ENCODE measurements around the gene HAPLN2.
"Not testable (repeated sequence)": the region's sequence is repeated elsewhere in the genome, so short reads cannot be mapped to it uniquely, and the experiment has no call there.

The HAPLN2 gene

GRCh38 chr1:156583821-156584622 lies 35.2 kb upstream of the HAPLN2 start:
- Histone ChIP-seq H3K4me2 (ENCODE audit: low read length) (no peak overlapping the region), H3K4me3 (ENCODE audit: low read length) (no peak overlapping the region), H3K9me3 (replicated peaks; ENCODE audit: low read length) (no peaks in the 10 kb centered on the region), H3K4me1 (ENCODE audit: control insufficient read depth, insufficient read depth, low read length) (peaks cover 6% of the 10 kb centered on the region), H3K36me3 (ENCODE audit: insufficient read depth, low read length) (no peaks in the 10 kb centered on the region), H3K27me3 (ENCODE audit: control insufficient read depth, insufficient read depth, low read length) (no peaks in the 10 kb centered on the region), H3K9ac (ENCODE audit: low read depth, low read length) (no peak overlapping the region)

- H3K9ac ChIP-seq (ENCODE audit: low read depth, low read length): no peak overlapping the region
- no peaks in the 10 kb centered on the region for H3K27me3 ChIP-seq (ENCODE audit: control insufficient read depth, insufficient read depth, low read length)
Observed at GRCh38 chr1:156584813-156585212, 34.4 kb upstream of the HAPLN2 start.

GRCh38 chr1:156586323-156586722 lies 32.9 kb upstream of the HAPLN2 start:
- H3K9me3 ChIP-seq (replicated peaks; ENCODE audit: low read length): no peaks in the 10 kb centered on the region
- peaks cover 12% of the 10 kb centered on the region for H3K4me1 ChIP-seq (ENCODE audit: control insufficient read depth, insufficient read depth, low read length)
- no peak overlapping the region for H3K4me2 ChIP-seq (ENCODE audit: low read length)

More at GRCh38 chr1:156584813-156585212, 34.4 kb upstream of the HAPLN2 start:
- H3K4me1 ChIP-seq (ENCODE audit: control insufficient read depth, insufficient read depth, low read length): peaks cover 6% of the 10 kb centered on the region
- H3K4me2 ChIP-seq (ENCODE audit: low read length): no peak overlapping the region
- no peaks in the 10 kb centered on the region for H3K36me3 ChIP-seq (ENCODE audit: insufficient read depth, low read length)
- no peak overlapping the region for H3K4me3 ChIP-seq (ENCODE audit: low read length)
- no peaks in the 10 kb centered on the region for H3K9me3 ChIP-seq (replicated peaks; ENCODE audit: low read length)

GRCh38 chr1:156586892-156587477 lies 32.2 kb upstream of the HAPLN2 start:
- H3K9me3 ChIP-seq (replicated peaks; ENCODE audit: low read length): no peaks in the 10 kb centered on the region
- H3K9ac ChIP-seq (ENCODE audit: low read depth, low read length): no peak overlapping the region
- H3K4me1 ChIP-seq (ENCODE audit: control insufficient read depth, insufficient read depth, low read length): peaks cover 8% of the 10 kb centered on the region
- H3K4me2 ChIP-seq (ENCODE audit: low read length): no peak overlapping the region
- no peaks in the 10 kb centered on the region for H3K36me3 ChIP-seq (ENCODE audit: insufficient read depth, low read length)
- H3K4me3 ChIP-seq (ENCODE audit: low read length): no peak overlapping the region
- no peaks in the 10 kb centered on the region for H3K27me3 ChIP-seq (ENCODE audit: control insufficient read depth, insufficient read depth, low read length)

More at GRCh38 chr1:156586323-156586722, 32.9 kb upstream of the HAPLN2 start:
- Histone ChIP-seq H3K4me3 (ENCODE audit: low read length) (no peak overlapping the region), H3K27me3 (ENCODE audit: control insufficient read depth, insufficient read depth, low read length) (no peaks in the 10 kb centered on the region), H3K9ac (ENCODE audit: low read depth, low read length) (no peak overlapping the region), H3K36me3 (ENCODE audit: insufficient read depth, low read length) (no peaks in the 10 kb centered on the region)

- H3K4me3 ChIP-seq (ENCODE audit: low read length); H3K9ac ChIP-seq (ENCODE audit: low read depth, low read length); H3K36me3 ChIP-seq (ENCODE audit: insufficient read depth, low read length); H3K27me3 ChIP-seq (ENCODE audit: control insufficient read depth, insufficient read depth, low read length); H3K9me3 ChIP-seq (replicated peaks; ENCODE audit: low read length); H3K4me2 ChIP-seq (ENCODE audit: low read length): not testable (repeated sequence)
- H3K4me1 ChIP-seq (ENCODE audit: control insufficient read depth, insufficient read depth, low read length): peaks cover 15% of the 10 kb centered on the region
Observed at GRCh38 chr1:156587927-156588326, 31.3 kb upstream of the HAPLN2 start.

GRCh38 chr1:156589546-156589945 lies 29.7 kb upstream of the HAPLN2 start:
- peaks cover 15% of the 10 kb centered on the region for H3K4me1 ChIP-seq (ENCODE audit: control insufficient read depth, insufficient read depth, low read length)
- H3K9ac ChIP-seq (ENCODE audit: low read depth, low read length): no peak overlapping the region
- H3K27me3 ChIP-seq (ENCODE audit: control insufficient read depth, insufficient read depth, low read length): no peaks in the 10 kb centered on the region
- no peak overlapping the region for H3K4me3 ChIP-seq (ENCODE audit: low read length)
- H3K9me3 ChIP-seq (replicated peaks; ENCODE audit: low read length): no peaks in the 10 kb centered on the region
- peaks cover 19% of the 10 kb centered on the region for H3K36me3 ChIP-seq (ENCODE audit: insufficient read depth, low read length)
- no peak overlapping the region for H3K4me2 ChIP-seq (ENCODE audit: low read length)

- H3K36me3 ChIP-seq (ENCODE audit: insufficient read depth, low read length): peaks cover 25% of the 10 kb centered on the region
- H3K4me3 ChIP-seq (ENCODE audit: low read length): peak overlapping the region; percentile 93
- H3K4me1 ChIP-seq (ENCODE audit: control insufficient read depth, insufficient read depth, low read length): peaks cover 15% of the 10 kb centered on the region
- H3K9me3 ChIP-seq (replicated peaks; ENCODE audit: low read length): no peaks in the 10 kb centered on the region
- H3K9ac ChIP-seq (ENCODE audit: low read depth, low read length): peak overlapping the region; percentile 91
- H3K27me3 ChIP-seq (ENCODE audit: control insufficient read depth, insufficient read depth, low read length): no peaks in the 10 kb centered on the region
- H3K4me2 ChIP-seq (ENCODE audit: low read length): peak overlapping the region; percentile 93
Observed at GRCh38 chr1:156590326-156591180, 28.7 kb upstream of the HAPLN2 start.

GRCh38 chr1:156591181-156591431 lies 28.1 kb upstream of the HAPLN2 start:
- H3K9ac ChIP-seq (ENCODE audit: low read depth, low read length): peak overlapping the region; percentile 91
- peaks cover 15% of the 10 kb centered on the region for H3K4me1 ChIP-seq (ENCODE audit: control insufficient read depth, insufficient read depth, low read length)
- no peaks in the 10 kb centered on the region for H3K27me3 ChIP-seq (ENCODE audit: control insufficient read depth, insufficient read depth, low read length)
- peaks cover 30% of the 10 kb centered on the region for H3K36me3 ChIP-seq (ENCODE audit: insufficient read depth, low read length)
- peak overlapping the region; percentile 93 for H3K4me3 ChIP-seq (ENCODE audit: low read length)
- H3K4me2 ChIP-seq (ENCODE audit: low read length): peak overlapping the region; percentile 93
- no peaks in the 10 kb centered on the region for H3K9me3 ChIP-seq (replicated peaks; ENCODE audit: low read length)

- Histone ChIP-seq H3K36me3 (ENCODE audit: insufficient read depth, low read length) (peaks cover 35% of the 10 kb centered on the region), H3K4me1 (ENCODE audit: control insufficient read depth, insufficient read depth, low read length) (peaks cover 15% of the 10 kb centered on the region), H3K27me3 (ENCODE audit: control insufficient read depth, insufficient read depth, low read length) (no peaks in the 10 kb centered on the region), H3K9me3 (replicated peaks; ENCODE audit: low read length) (no peaks in the 10 kb centered on the region), H3K4me3 (ENCODE audit: low read length) (peak within 1 kb of the TSS; percentile 93), H3K9ac (ENCODE audit: low read depth, low read length) (peak within 1 kb of the TSS; percentile 91), H3K4me2 (ENCODE audit: low read length) (peak within 1 kb of the TSS; percentile 93)
Observed at GRCh38 chr1:156591432-156592157, 27.6 kb upstream of the HAPLN2 start, which contains the start of gene NAXE. Gene NAXE, plus strand, starts transcription at chr1:156591776. Its CDS starts 29 bp downstream, at chr1:156591805.

GRCh38 chr1:156592158-156592909 lies 26.9 kb upstream of the HAPLN2 start:
- Histone ChIP-seq H3K9ac (ENCODE audit: low read depth, low read length) (peak overlapping the region; percentile 91), H3K4me3 (ENCODE audit: low read length) (peak overlapping the region; percentile 93), H3K4me2 (ENCODE audit: low read length) (peak overlapping the region; percentile 93), H3K36me3 (ENCODE audit: insufficient read depth, low read length) (peaks cover 42% of the 10 kb centered on the region), H3K4me1 (ENCODE audit: control insufficient read depth, insufficient read depth, low read length) (peaks cover 15% of the 10 kb centered on the region), H3K9me3 (replicated peaks; ENCODE audit: low read length) (no peaks in the 10 kb centered on the region), H3K27me3 (ENCODE audit: control insufficient read depth, insufficient read depth, low read length) (no peaks in the 10 kb centered on the region)

Data from skeletal muscle satellite cell (primary cell).